ENCODE data around the gene RBMXL3. TPM values are rescaled to one million over a fixed set of nuclear protein-coding genes. Genes with fewer than 3 reads are reported as not detected.
"Not testable (repeated sequence)": the region's sequence is repeated elsewhere in the genome, so short reads cannot be mapped to it uniquely, and the experiment has no call there.

The RBMXL3 gene
- not detected in 2 replicates for total RNA-seq

- DNase-seq, result no peak
Observed at GRCh38 chrX:115189110-115189509, at the start of gene RBMXL3. Gene RBMXL3 (plus strand): TSS chrX:115189410. CDS start chrX:115189442, 32 bp downstream.

- DNase-seq, result no peak
Observed at GRCh38 chrX:115142057-115142456, 47.2 kb upstream of the RBMXL3 start.

GRCh38 chrX:115147220-115147619 lies 42.0 kb upstream of the RBMXL3 start:
- peak; percentile 40 for DNase-seq

- no peak for DNase-seq
Observed at GRCh38 chrX:115173181-115173580, 16.0 kb upstream of the RBMXL3 start.

- peak; percentile 36 for DNase-seq
Observed at GRCh38 chrX:115174548-115174947, 14.7 kb upstream of the RBMXL3 start.

GRCh38 chrX:115177932-115178331 lies 11.3 kb upstream of the RBMXL3 start:
- peak; percentile 1 for DNase-seq

GRCh38 chrX:115178473-115178872 lies 10.7 kb upstream of the RBMXL3 start:
- DNase-seq, result no peak

- DNase-seq, result no peak
Observed at GRCh38 chrX:115183980-115184379, 5.2 kb upstream of the RBMXL3 start.

- DNase-seq, result no peak
Observed at GRCh38 chrX:115189646-115190635, 731 bp downstream of the RBMXL3 start.

GRCh38 chrX:115190636-115191489 lies 1.7 kb downstream of the RBMXL3 start:
- no peak for DNase-seq

GRCh38 chrX:115191490-115192243 lies 2.5 kb downstream of the RBMXL3 start:
- no peak for DNase-seq

GRCh38 chrX:115192244-115192700 lies 3.1 kb downstream of the RBMXL3 start:
- no peak for DNase-seq

GRCh38 chrX:115204040-115204439 lies 14.8 kb downstream of the RBMXL3 start:
- no peak for DNase-seq

GRCh38 chrX:115209547-115209946 lies 20.3 kb downstream of the RBMXL3 start:
- not testable (repeated sequence) for DNase-seq

- no peak for DNase-seq
Observed at GRCh38 chrX:115214151-115214550, 24.9 kb downstream of the RBMXL3 start.

GRCh38 chrX:115214605-115215004 lies 25.4 kb downstream of the RBMXL3 start:
- DNase-seq, result no peak

GRCh38 chrX:115217346-115217745 lies 28.1 kb downstream of the RBMXL3 start:
- not testable (repeated sequence) for DNase-seq

- DNase-seq, result peak; percentile 49
Observed at GRCh38 chrX:115226929-115227328, 37.7 kb downstream of the RBMXL3 start.

GRCh38 chrX:115229337-115230003 lies 40.3 kb downstream of the RBMXL3 start:
- peak; percentile 84 for DNase-seq

- peak; percentile 5 for DNase-seq
Observed at GRCh38 chrX:115232933-115233496, 43.8 kb downstream of the RBMXL3 start.

Measured in dermis blood vessel endothelial cell (primary cell).